IPS-15b (cell line): ENCODE data around the gene PFDN5.

ENCODE experiments used
- H3K27me3 ChIP-seq: one replicate; pipeline ENCODE4 v1.6.1; 2013; ENCODE audit warnings: low read length; ENCODE audit not compliant: control insufficient read depth, insufficient read depth
- H3K36me3 ChIP-seq: one replicate; pipeline ENCODE4 v1.6.1; 2013; ENCODE audit warnings: low read length; ENCODE audit not compliant: control insufficient read depth, insufficient read depth
- H3K4me1 ChIP-seq: one replicate; pipeline ENCODE4 v1.6.1; 2013; ENCODE audit warnings: mild to moderate bottlenecking, low read length; ENCODE audit not compliant: control insufficient read depth, insufficient read depth
- H3K4me3 ChIP-seq: one replicate; pipeline ENCODE4 v1.5.1; 2013; ENCODE audit warnings: low read depth, low read length
- H3K9ac ChIP-seq: one replicate; pipeline ENCODE4 v1.6.1; 2013; ENCODE audit warnings: low read depth, mild to moderate bottlenecking, low read length
- H3K9me3 ChIP-seq: one replicate; pipeline ENCODE4 v1.6.1; 2013; ENCODE audit warnings: mild to moderate bottlenecking, low read length; ENCODE audit not compliant: control insufficient read depth, insufficient read depth

Gene PFDN5

DNA sequence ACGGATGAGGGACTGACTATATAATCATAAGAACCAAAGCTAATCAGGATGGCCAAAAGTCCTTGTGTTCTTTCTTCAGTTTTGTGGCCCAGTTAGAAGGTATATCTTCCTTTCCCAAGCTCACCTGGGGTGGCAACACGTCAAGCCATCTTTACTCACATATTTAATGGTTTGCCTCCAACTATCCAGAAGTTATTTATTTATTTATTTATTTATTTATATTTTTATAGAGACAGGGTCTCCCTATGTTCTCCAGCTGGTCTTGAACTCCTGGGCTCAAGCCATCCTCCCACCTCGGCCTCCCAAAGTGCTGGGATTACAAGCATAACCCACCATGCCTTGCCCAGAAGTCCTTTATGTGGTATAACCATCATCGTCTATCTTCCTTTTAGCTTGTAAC is 52.6 kb downstream of the PFDN5 start:
- no peak overlapping the region for H3K4me3 ChIP-seq
- peaks cover 12% of the 10 kb centered on the region for H3K4me1 ChIP-seq
- no peaks in the 10 kb centered on the region for H3K9me3 ChIP-seq
- no peaks in the 10 kb centered on the region for H3K36me3 ChIP-seq
- no peak overlapping the region for H3K9ac ChIP-seq
- H3K27me3 ChIP-seq: peaks cover 28% of the 10 kb centered on the region
